ENCODE measurements around the gene ARHGAP4. TPM values are rescaled to one million over a fixed set of nuclear protein-coding genes. Genes with fewer than 3 reads are reported as not detected.

The ARHGAP4 gene
- total RNA-seq (2013): 247 TPM
- polyA plus RNA-seq: 100 to 1,000 TPM in 1 of 3 donors, 10 to 100 TPM in 2; 51.5 to 508 (median 64.4) TPM
- polyA minus RNA-seq: 218 and 298 TPM in 2 replicates
- 49.0 to 317 (median 209) reads per million in 11 experiments for total RNA-seq

DNA sequence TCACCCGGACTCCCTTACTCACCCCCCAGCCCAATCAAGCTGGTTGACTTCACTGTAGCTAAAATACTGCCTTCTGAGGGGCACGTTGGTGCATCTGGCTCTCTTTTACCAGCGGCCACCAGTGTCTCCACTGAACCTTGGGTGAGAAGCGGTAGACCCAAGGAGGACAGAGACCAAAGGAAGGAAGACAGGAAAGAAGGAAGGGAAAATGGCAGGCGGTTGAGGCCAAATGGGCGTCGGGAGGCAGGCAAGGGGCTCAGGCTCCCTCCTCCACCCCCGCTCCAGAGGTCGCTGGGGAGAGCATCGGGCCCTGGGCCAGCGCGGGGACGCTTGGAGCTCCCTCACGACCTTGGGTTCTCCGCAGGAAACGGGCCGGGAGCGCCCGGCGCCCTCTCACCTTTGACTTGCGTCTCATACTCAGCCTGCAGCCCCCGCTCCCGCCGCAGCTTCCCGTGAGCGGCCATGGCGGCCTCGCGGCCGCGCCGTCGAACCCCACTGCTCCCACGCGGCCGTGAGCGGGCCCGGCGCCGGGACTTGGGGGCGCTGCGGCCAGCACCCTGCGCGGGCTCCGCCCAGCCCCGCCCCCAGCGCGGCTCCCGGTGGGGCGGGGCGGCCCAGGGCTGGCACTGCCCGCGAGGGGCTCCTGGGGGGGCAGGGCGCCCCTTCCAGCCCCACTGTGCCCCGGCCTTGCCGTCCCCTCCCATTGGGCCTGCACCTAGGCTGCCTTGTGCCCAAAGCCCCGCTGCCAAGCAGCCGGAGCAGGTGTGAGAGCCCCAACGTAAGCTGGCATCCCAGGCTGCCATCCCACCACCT lies at the start of gene ARHGAP4:
TSS of gene ARHGAP4 (minus strand) at position 526 of the 813 bp plus-strand sequence. CDS start at position 464, 62 bp downstream.
- peaks cover 6 to 29% of the 10 kb centered on the region in 2 donors for H3K36me3 Mint-ChIP-seq
- peaks cover 37% of the 10 kb centered on the region for H3K4me1 Mint-ChIP-seq
- Histone ChIP-seq H3K4me3 (replicated peaks in 1 of 3; ENCODE audit: low read depth in 2 of 3, low read length in 3 of 3) (peak within 1 kb of the TSS; percentile 44 to 90 (median 89)), H3K9me3 (replicated peaks in 1 of 2; ENCODE audit: control insufficient read depth in 1 of 2, insufficient read depth in 1 of 2, low read length in 2 of 2) (no peaks in the 10 kb centered on the region), H3K4me1 (ENCODE audit: control insufficient read depth in 1 of 2, insufficient read depth in 2 of 2, low read length in 2 of 2) (peaks cover 62 to 91% of the 10 kb centered on the region in 2 donors), H3K36me3 (replicated peaks in 1 of 2; ENCODE audit: control insufficient read depth in 1 of 2, insufficient read depth in 2 of 2, low read length in 2 of 2) (peaks cover 20 to 21% of the 10 kb centered on the region in 2 donors), H3K27ac (ENCODE audit: low read depth in 1 of 2, low read length in 2 of 2) (peak within 1 kb of the TSS; percentile 94 to 99), H4K20me1 (ENCODE audit: insufficient read depth, low read length) (peaks cover 92% of the 10 kb centered on the region), H3K9ac (ENCODE audit: insufficient read depth, low read length, poor library complexity, severe bottlenecking) (peak within 1 kb of the TSS; percentile 82), H3K4me2 (replicated peaks; ENCODE audit: extremely low read depth, low read length, poor library complexity, severe bottlenecking) (peak within 1 kb of the TSS; percentile 97), H3K79me2 (ENCODE audit: insufficient read depth, low read length) (peaks cover 65% of the 10 kb centered on the region), H3K27me3 (ENCODE audit: control insufficient read depth in 2 of 2, insufficient read depth in 2 of 2, low read length in 2 of 2) (no peaks in the 10 kb centered on the region), H2AFZ (ENCODE audit: insufficient read depth, low read depth, low read length, poor library complexity, severe bottlenecking) (peak within 1 kb of the TSS; percentile 52)
- peak within 1 kb of the TSS; percentile 93 to 99 (median 98) for H3K27ac Mint-ChIP-seq
- TF ChIP-seq, protein P1, sequence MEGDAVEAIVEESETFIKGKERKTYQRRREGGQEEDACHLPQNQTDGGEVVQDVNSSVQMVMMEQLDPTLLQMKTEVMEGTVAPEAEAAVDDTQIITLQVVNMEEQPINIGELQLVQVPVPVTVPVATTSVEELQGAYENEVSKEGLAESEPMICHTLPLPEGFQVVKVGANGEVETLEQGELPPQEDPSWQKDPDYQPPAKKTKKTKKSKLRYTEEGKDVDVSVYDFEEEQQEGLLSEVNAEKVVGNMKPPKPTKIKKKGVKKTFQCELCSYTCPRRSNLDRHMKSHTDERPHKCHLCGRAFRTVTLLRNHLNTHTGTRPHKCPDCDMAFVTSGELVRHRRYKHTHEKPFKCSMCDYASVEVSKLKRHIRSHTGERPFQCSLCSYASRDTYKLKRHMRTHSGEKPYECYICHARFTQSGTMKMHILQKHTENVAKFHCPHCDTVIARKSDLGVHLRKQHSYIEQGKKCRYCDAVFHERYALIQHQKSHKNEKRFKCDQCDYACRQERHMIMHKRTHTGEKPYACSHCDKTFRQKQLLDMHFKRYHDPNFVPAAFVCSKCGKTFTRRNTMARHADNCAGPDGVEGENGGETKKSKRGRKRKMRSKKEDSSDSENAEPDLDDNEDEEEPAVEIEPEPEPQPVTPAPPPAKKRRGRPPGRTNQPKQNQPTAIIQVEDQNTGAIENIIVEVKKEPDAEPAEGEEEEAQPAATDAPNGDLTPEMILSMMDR (IDR thresholded peaks at IDR 0.05): no peak
- H3K27me3 Mint-ChIP-seq (ENCODE audit: low read depth in 3 of 3): peaks cover 0 to 34% (median 0%) of the 10 kb centered on the region in 3 donors
- H3K9me3 Mint-ChIP-seq: peaks cover 0 to 17% (median 6%) of the 10 kb centered on the region in 7 donors
- peak within 1 kb of the TSS; percentile 86 to 95 for H3K4me3 Mint-ChIP-seq
- DNase-seq: no peak
- under 1% methylated on average over 49 of the region's 59 CpGs for WGBS (ENCODE audit: insufficient coverage)
- intact Hi-C loops (cut with micrococcal nuclease): loop anchor here (5.0 to 10.0 kb wide), 4 partner anchors 131 to 204 kb away; partner anchors contain the start of genes IDH3G (in 2 of the 2), SSR4 (in 2 of the 2), ABCD1 (in 1 of the 2) and BCAP31 (in 1 of the 2)

DNA sequence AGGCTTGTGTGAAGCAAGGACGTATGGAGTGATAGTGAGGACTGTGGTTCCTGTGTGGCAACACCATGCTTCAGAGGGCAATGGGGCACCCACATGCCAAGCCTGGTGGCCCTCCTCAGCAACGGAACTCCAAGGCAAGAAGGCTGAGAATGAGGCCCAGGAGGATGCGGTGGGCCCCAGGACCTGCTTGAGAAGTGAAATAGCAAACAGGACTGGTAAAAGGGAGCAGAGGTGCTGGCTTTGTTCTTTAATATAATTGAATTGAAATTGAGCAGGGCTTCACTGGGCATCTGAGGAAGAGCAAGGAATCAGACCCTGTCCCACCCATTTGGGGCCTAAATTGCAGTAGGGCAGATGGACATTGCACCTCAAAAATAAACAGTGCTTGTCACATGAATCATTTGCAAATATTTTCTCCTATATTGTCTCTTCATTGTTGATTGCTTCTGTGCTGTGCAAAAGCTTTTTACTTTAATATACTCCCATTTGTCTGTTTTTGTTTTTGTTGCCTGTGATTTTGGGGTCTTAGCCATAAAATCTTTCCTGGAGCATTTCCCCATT lies 48.7 kb upstream of the ARHGAP4 start:
- Mint-ChIP-seq H3K27me3 (ENCODE audit: low read depth in 3 of 3) (peaks cover 0 to 40% (median 0%) of the 10 kb centered on the region in 3 donors), H3K4me1 (peaks cover 24% of the 10 kb centered on the region), H3K4me3 (peak overlapping the region in 1 of 2 donors; percentile 84), H3K27ac (peak overlapping the region; percentile 82 to 99 (median 93)), H3K9me3 (peaks cover 0 to 17% (median 8%) of the 10 kb centered on the region in 7 donors), H3K36me3 (no peaks in the 10 kb centered on the region)
- H3K4me1 ChIP-seq (ENCODE audit: control insufficient read depth in 1 of 2, insufficient read depth in 2 of 2, low read length in 2 of 2): peaks cover 24 to 29% of the 10 kb centered on the region in 2 donors
- peak overlapping the region; percentile 87 for H3K4me2 ChIP-seq (replicated peaks; ENCODE audit: extremely low read depth, low read length, poor library complexity, severe bottlenecking)
- H3K27ac ChIP-seq (ENCODE audit: low read depth in 1 of 2, low read length in 2 of 2): peak overlapping the region; percentile 99 to 100
- TF ChIP-seq, protein P1 (IDR thresholded peaks at IDR 0.05): no peak
- H3K79me2 ChIP-seq (ENCODE audit: insufficient read depth, low read length): peaks cover 50% of the 10 kb centered on the region
- H4K20me1 ChIP-seq (ENCODE audit: insufficient read depth, low read length): peaks cover 21% of the 10 kb centered on the region
- H3K4me3 ChIP-seq (replicated peaks in 1 of 3; ENCODE audit: low read depth in 2 of 3, low read length in 3 of 3): no peak overlapping the region
- peak in 2 of 3 donors; percentile 32 to 35 for DNase-seq
- WGBS (ENCODE audit: insufficient coverage): 24% methylated on average over 2 of the region's 3 CpGs
- no peaks in the 10 kb centered on the region for H3K36me3 ChIP-seq (replicated peaks in 1 of 2; ENCODE audit: control insufficient read depth in 1 of 2, insufficient read depth in 2 of 2, low read length in 2 of 2)
- intact Hi-C loops (cut with micrococcal nuclease): loop anchor here (5.0 kb wide), 2 partner anchors 32 to 37 kb away; no protein-coding TSS in a partner anchor
- no peaks in the 10 kb centered on the region for H3K9me3 ChIP-seq (replicated peaks in 1 of 2; ENCODE audit: control insufficient read depth in 1 of 2, insufficient read depth in 1 of 2, low read length in 2 of 2)
- H3K9ac ChIP-seq (ENCODE audit: insufficient read depth, low read length, poor library complexity, severe bottlenecking): peak overlapping the region; percentile 10
- H2AFZ ChIP-seq (ENCODE audit: insufficient read depth, low read depth, low read length, poor library complexity, severe bottlenecking): peak overlapping the region; percentile 19
- no peaks in the 10 kb centered on the region for H3K27me3 ChIP-seq (ENCODE audit: control insufficient read depth in 2 of 2, insufficient read depth in 2 of 2, low read length in 2 of 2)
